Calu3 (cell line): Measurements from ENCODE around the gene TTC39C. TPM values are rescaled to one million over a fixed set of nuclear protein-coding genes. Genes with fewer than 3 reads are reported as not detected.
A peak's percentile ranks its signal among the peaks of the same experiment; 100 is the strongest.

Source experiments
- BruUV-seq: library from RNA; stranded (reverse); fragments of 400-500 nt; replicated peaks from 2 replicates; lab custom pipeline; 2021; lab: Mats Ljungman, UMichigan
- CTCF ChIA-PET: fragments of 300-600 bp; sonication (Branson Sonifier 250); formaldehyde crosslinking; loops from one replicate; lab custom pipeline; 2022; ENCODE audit warnings: antibody characterized with exemption; lab: Charles Lee
- DNase-seq: peaks from one replicate; pipeline ENCODE4 v3.0.0; 2022
- H3K27ac Mint-ChIP-seq: one replicate; pipeline ENCODE4 v1.8.0; 2022; ENCODE audit warnings: mixed read lengths; ENCODE audit not compliant: unreplicated experiment
- H3K27me3 Mint-ChIP-seq: one replicate; pipeline ENCODE4 v1.8.0; 2022; ENCODE audit warnings: mixed read lengths; ENCODE audit not compliant: unreplicated experiment
- H3K36me3 Mint-ChIP-seq: one replicate; pipeline ENCODE4 v1.8.0; 2022; ENCODE audit warnings: mild to moderate bottlenecking, moderate library complexity, mixed read lengths; ENCODE audit not compliant: insufficient read depth, unreplicated experiment
- H3K4me1 Mint-ChIP-seq: one replicate; pipeline ENCODE4 v1.8.0; 2022; ENCODE audit warnings: mild to moderate bottlenecking, low read depth, mixed read lengths; ENCODE audit not compliant: unreplicated experiment
- H3K4me3 Mint-ChIP-seq: one replicate; pipeline ENCODE4 v1.8.0; 2022; ENCODE audit warnings: mild to moderate bottlenecking, low read depth, moderate library complexity, mixed read lengths; ENCODE audit not compliant: unreplicated experiment
- H3K9me3 Mint-ChIP-seq: one replicate; pipeline ENCODE4 v1.8.0; 2022; ENCODE audit warnings: low read depth, mixed read lengths; ENCODE audit not compliant: unreplicated experiment
- CTCF ChIP-seq: fragments of 200-600 bp; IDR thresholded peaks from one replicate; pipeline ENCODE4 v1.8.0; 2022; ENCODE audit warnings: antibody characterized with exemption; ENCODE audit not compliant: unreplicated experiment
- intact Hi-C: fragments of 100-400 bp; cut with micrococcal nuclease; formaldehyde crosslinking; loops from one replicate; pipeline ENCODE4 v1.10.0; 2022; ENCODE audit not compliant: unreplicated experiment
- total RNA-seq: library from RNA; stranded (reverse); gene quantifications from 2 replicates; pipeline ENCODE4 v1.2.3, GENCODE V29; 2022

TTC39C gene
- total RNA-seq, 1 experiment from 2014 or later = 26.8 TPM

- no TSS peak for BruUV-seq
- no peaks in the 10 kb centered on the region for H3K9me3 Mint-ChIP-seq
- TF ChIP-seq CTCF = no peak
- intact Hi-C loops = no loop called here
- CTCF ChIA-PET = no interaction called here
- no peak for DNase-seq
- no peak overlapping the region for H3K4me3 Mint-ChIP-seq
- H3K27ac Mint-ChIP-seq = no peak overlapping the region
- no peaks in the 10 kb centered on the region for H3K27me3 Mint-ChIP-seq
- no peaks in the 10 kb centered on the region for H3K36me3 Mint-ChIP-seq
- H3K4me1 Mint-ChIP-seq = peaks cover 14% of the 10 kb centered on the region
These were observed 17.4 kb downstream of the TTC39C start for GRCh38 chr18:24031916-24032315.

- intact Hi-C loops = no loop called here
- peaks cover 14% of the 10 kb centered on the region for H3K4me1 Mint-ChIP-seq
- H3K36me3 Mint-ChIP-seq = no peaks in the 10 kb centered on the region
- no peak for TF ChIP-seq CTCF
- no peak overlapping the region for H3K4me3 Mint-ChIP-seq
- H3K9me3 Mint-ChIP-seq = no peaks in the 10 kb centered on the region
- BruUV-seq = no TSS peak
- peak overlapping the region; percentile 0 for H3K27ac Mint-ChIP-seq
- CTCF ChIA-PET = no interaction called here
- no peak for DNase-seq
- H3K27me3 Mint-ChIP-seq = no peaks in the 10 kb centered on the region
These were observed 19.3 kb downstream of the TTC39C start for GRCh38 chr18:24033641-24034412.

- H3K27me3 Mint-ChIP-seq = no peaks in the 10 kb centered on the region
- no TSS peak for BruUV-seq
- H3K36me3 Mint-ChIP-seq = no peaks in the 10 kb centered on the region
- no peak overlapping the region for H3K4me3 Mint-ChIP-seq
- H3K4me1 Mint-ChIP-seq = peaks cover 14% of the 10 kb centered on the region
- no peaks in the 10 kb centered on the region for H3K9me3 Mint-ChIP-seq
- TF ChIP-seq CTCF = no peak
- no peak overlapping the region for H3K27ac Mint-ChIP-seq
- CTCF ChIA-PET = no interaction called here
- intact Hi-C loops = no loop called here
- DNase-seq = no peak
These were observed 20.8 kb downstream of the TTC39C start for GRCh38 chr18:24035316-24035715.

- Mint-ChIP-seq H3K27me3 (no peaks in the 10 kb centered on the region), H3K27ac (no peak overlapping the region), H3K4me3 (no peak overlapping the region), H3K9me3 (no peaks in the 10 kb centered on the region), H3K4me1 (peaks cover 7% of the 10 kb centered on the region), H3K36me3 (peaks cover 6% of the 10 kb centered on the region)
- no peak for TF ChIP-seq CTCF
- BruUV-seq = no TSS peak
- no peak for DNase-seq
- intact Hi-C loops = no loop called here
- CTCF ChIA-PET = no interaction called here
These were observed 25.1 kb downstream of the TTC39C start for GRCh38 chr18:24039671-24040070.
